ENCODE data around the gene SNX32.
"Not testable (repeated sequence)": the region's sequence is repeated elsewhere in the genome, so short reads cannot be mapped to it uniquely, and the experiment has no call there.

SNX32 gene

GRCh38 chr11:65887723-65888162, 54.0 kb downstream of the SNX32 start:
- no peak for FAIRE-seq

DNA sequence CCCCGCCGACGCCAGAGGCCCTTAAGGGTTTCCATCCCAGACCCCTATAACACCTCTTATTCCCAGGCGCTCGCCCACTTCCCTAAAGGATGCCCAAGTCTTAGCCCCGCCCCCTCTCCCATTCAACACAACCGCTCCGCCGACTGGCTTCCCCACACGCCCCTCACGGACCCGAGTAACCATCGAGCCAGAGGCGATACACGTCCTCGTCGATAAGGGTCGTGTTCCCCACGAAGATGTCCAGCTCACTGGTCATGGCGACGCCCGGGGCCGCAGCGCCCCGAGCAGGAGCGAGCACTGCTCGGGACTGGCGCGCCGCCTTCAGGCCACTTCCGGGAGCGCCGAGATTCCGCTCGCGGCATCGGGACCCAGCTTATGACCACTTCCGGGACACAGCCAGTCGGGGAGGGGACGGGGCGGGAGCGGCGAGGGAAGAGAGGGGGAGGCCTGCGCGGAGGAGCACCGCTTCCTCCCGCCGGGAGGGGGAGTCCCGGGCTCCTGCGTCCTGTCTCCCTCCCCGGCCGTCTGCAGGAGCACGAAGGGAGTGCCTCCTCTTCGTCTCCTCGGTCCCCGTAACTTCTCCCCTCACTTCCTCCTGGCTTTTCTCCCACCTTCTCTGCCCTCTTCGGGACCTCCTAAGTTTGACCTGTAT, 54.5 kb downstream of the SNX32 start, which contains the start of gene FIBP:
FIBP (minus strand) TSS at position 309 of the 652 bp plus-strand sequence; CDS start at position 256, 53 bp downstream.
- no peak for FAIRE-seq

DNA sequence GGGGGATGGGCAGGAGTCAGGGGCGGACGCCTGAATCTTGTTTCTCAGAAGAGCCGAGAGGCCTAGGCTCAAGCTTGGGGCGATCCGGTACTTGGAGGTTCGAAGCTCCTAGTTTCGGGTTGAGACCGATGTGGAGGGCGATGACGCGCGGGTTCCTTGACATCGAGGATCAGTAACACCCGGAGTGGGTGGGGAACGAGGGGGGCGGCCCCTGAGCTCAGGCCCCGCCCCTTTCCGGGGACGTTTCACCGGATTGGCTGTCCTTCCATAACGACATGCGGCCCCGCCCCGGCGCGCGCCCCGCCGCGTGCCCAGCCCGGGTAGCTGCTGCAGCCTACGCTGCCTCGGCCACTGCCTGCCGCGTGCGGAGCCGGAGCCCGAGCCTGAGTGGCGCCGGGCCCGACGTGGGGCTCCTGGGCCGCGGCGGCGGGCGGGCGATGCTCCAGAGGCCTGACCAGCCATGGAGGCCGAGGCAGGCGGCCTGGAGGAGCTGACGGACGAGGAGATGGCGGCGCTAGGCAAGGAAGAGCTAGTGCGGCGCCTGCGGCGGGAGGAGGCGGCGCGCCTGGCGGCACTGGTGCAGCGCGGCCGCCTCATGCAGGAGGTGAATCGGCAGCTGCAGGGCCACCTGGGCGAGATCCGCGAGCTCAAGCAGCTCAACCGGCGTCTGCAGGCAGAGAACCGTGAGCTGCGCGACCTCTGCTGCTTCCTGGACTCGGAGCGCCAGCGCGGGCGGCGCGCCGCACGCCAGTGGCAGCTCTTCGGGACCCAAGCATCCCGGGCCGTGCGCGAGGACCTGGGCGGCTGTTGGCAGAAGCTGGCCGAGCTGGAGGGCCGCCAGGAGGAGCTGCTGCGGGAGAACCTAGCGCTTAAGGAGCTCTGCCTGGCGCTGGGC, 56.8 kb downstream of the SNX32 start, which contains the start of gene CCDC85B:
CCDC85B (plus strand) TSS at position 350 of the 895 bp plus-strand sequence; CDS start at position 461, 111 bp downstream.
- no peak for FAIRE-seq

GRCh38 chr11:65891219-65892136, 57.7 kb downstream of the SNX32 start:
- FAIRE-seq, result no peak

DNA sequence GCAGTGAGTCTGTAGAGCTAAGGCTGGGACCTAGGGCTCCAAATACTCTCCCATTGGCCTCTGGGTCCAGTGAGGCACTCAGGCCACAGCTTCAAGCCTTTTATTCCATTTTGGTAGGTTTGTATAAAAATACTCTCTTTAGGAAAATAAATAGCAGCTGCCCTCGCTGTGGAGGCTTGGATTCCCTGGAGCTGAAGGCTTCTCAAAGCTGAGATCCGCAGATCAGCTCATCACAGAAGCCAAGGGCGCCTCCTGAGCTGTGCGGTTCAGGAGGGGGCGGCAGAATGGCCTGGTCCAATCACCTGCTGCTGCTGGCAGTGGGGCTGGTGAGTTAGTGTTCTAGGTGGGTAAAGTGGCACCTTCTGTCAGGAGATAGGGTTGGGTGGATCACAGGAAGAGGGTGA, 58.4 kb downstream of the SNX32 start:
- FAIRE-seq, result not testable (repeated sequence)

DNA sequence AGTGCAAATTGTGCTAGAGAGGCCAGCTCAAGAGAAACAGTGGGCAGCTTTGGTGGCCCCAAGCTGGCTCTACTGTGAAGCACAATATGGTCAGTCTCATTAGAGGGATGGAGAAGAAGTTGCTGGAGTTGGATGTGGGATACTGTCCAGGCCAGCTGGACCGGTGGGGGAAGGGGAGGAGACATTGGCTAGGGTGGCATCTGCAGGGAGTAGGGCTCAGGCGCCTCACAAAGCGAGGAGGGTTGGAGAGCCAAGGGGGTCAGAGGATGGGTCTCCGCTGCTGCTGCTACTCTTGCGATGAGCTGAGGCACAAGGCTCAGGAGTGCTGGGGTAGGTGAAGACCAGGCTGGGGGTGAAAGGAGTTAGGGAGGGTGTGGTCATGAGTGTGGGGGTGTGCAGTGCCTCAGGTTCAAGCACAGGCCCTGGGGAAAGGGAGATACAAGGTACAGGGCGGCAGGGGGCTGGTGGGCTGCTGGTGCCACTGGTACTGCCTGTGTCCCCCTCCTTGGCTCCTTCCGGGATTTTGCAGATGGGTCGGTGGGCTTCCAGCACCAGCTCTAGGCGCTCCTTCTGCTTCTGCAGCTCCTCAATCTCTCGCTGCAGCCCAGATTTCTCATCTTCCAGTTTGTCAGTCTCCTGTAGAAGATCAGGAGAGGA, 59.0 kb downstream of the SNX32 start:
- no peak for FAIRE-seq

GRCh38 chr11:65894034-65894591, 60.4 kb downstream of the SNX32 start:
- no peak for FAIRE-seq

GRCh38 chr11:65895482-65895981, 61.8 kb downstream of the SNX32 start:
- FAIRE-seq, result no peak

GRCh38 chr11:65896034-65896999, 62.6 kb downstream of the SNX32 start:
- FAIRE-seq, result no peak

DNA sequence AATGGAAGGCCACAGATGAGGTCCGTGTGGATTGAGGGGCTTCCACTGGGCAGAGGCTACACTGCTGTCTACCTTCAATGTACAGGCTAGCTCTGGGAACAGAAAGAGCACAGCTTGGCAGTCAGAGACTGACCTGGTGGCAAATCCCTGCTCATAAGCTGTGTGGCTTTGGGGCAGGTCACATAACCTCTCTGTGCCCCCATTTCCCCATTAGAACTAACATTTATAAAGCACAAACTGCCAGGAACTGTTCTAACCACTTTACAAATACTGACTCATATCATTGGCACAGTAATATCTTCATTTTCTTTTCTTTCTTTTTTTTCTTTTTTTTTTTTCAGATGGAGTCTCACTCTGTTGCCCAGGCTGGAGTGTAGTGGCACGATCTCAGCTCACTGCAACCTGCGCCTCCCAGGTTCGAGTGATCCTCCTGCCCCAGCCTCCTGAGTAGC, 63.3 kb downstream of the SNX32 start:
- FAIRE-seq, result no peak

GRCh38 chr11:65898656-65899355, 65.0 kb downstream of the SNX32 start:
- no peak for FAIRE-seq

GRCh38 chr11:65899356-65900124, 65.8 kb downstream of the SNX32 start:
- no peak for FAIRE-seq

DNA sequence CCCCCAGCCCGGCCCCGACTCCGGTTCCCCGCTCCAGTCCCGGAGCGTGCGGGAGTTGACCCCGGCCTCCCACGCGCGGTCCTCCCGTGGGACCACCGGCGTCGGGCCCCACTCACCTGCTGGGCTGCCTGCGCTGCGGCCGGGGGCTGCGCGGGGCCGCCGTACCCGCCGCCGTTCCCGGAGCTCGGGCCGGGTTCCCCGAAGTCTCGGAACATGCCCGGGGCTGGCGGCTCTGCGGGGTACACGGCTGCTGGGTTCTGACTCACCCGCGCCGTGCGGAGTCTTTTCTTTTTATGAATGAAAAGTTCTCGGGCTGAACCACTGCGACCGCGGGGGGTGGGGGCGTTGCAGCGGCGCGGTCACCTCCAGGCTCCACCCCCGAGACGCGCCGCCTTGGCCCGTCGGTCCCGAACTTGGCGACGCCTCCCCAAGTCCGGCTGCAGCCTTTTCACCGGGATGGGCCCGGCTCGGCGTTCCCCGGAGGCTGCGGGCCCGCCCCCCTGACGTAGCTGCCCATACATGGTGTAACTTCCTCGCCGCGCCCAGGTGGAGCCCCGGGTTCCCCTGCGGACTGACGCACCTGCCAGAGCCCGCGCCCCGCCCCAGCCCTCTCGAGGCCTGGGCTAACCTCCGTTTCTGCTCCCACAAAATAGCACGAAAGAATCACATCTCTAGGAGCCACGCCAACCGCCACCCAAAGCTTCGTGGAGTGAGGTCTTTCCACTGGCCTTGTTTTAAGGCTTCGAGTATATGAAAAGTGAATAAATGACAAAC, 66.5 kb downstream of the SNX32 start, which contains the start of gene FOSL1:
FOSL1 (minus strand) TSS at position 264 of the 774 bp plus-strand sequence; CDS start at position 215, 49 bp downstream.
- FAIRE-seq, result no peak

DNA sequence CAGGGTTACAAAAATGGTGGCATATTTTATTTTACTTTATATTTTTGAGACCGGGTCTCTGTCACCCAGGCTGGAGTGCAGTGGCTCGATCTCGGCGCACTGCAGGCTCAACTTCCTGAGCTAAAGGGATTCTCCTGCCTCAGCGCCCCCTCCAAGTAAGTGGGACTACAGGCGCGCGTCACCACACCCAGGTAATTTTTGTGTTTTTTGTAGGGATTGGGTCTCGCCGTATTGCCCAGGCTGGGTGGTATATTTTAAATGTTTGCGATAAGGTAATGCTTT, 67.1 kb downstream of the SNX32 start:
- FAIRE-seq, result no peak

DNA sequence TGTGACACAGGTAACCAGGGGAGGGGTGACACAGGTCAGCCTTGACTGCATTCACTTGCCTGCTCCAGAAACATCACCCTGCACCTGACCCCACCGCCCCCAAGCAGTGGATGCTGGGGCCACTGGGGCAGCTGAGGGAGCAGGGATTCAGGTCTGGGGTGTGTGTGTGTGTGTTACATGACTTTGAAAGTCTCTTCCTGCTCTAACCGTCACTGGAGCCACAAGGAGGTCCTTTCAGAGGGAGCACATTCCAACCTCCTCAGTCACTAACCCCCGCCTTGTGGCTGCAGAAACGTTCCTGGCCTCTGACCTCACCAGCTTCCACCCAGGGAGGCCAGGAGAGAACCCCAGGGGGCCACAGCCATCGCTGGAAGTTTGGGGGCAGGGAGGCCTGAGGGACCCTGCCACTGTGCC, 69.3 kb downstream of the SNX32 start:
- no peak for FAIRE-seq

Measured in colon (tissue), 2 donors.